HG02571 (cell line): Measurements from ENCODE around the gene HAGHL.
A peak's percentile ranks its signal among the peaks of the same experiment; 100 is the strongest.

Source experiments
- ATAC-seq: cut with Tn5 transposase; IDR thresholded peaks from one replicate; pipeline ENCODE4 v1.9.1; 2021; ENCODE audit warnings: mild to moderate bottlenecking, moderate library complexity; ENCODE audit not compliant: unreplicated experiment

Gene HAGHL

DNA sequence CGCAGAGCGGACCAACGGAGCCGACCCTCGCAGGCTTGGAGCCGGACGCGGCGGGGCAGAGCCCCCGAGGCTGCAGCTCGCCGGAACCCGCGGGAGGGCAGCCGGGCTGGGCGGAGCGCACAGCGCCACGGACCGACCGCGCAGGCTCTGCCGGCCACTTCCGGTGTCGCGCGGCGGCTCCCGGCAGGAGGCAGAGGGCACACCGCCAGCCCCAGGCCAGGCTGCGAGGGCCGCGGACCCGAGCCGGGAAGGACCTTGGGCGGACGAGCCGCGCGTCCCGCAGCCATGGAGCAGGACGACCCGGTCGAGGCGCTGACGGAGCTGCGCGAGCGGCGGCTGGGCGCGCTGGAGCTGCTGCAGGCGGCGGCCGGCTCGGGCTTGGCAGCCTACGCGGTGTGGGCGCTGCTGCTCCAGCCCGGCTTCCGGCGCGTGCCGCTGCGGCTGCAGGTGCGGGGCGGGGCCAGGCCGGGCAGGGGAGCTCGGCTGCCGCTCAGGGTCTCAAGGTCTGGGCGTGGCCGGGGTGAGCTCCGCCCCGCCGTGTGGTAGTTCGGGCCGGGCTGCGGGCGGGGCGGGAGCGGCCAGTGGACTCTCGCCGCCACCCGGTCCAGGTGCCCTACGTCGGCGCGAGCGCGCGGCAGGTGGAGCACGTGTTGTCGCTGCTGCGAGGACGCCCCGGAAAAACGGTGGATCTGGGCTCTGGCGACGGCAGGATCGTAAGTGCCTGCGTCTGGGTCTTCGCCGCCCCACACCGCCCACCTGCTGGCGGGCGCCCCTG, 5.7 kb upstream of the HAGHL start, which contains the start of gene ANTKMT:
Gene ANTKMT (plus strand): TSS at position 157 of the 775 bp plus-strand sequence. CDS start 129 bp downstream, at position 286.
- ATAC-seq = peak; percentile 55

DNA sequence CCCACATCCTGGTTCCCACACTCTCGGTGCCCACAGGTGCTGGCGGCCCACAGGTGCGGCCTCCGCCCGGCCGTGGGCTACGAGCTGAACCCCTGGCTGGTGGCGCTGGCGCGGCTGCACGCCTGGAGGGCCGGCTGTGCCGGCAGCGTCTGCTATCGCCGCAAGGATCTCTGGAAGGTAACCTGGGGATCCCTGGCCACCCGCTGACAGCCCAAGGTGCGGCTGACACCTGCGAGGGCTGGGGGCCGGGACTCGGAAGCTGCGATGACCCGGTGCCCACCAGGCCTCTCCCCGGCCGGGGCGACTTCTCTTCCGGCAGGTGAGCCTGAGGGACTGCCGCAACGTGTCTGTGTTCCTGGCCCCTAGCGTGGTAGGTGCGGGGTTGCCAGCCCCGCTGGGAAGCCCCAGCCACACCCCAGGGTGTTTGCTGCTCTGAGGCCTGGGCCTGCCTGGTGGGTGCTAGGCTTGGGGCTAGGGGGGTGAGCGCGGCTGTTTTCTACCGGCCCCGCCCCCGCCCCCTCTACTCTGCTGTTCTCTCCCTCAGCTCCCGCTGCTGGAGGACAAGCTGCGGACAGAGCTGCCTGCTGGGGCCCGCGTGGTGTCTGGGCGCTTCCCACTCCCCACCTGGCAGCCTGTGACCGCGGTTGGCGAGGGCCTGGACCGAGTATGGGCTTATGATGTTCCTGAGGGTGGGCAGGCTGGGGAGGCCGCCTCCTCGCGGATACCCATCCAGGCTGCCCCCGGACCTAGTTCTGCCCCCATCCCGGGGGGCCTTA, 5.0 kb upstream of the HAGHL start:
- no peak for ATAC-seq

DNA sequence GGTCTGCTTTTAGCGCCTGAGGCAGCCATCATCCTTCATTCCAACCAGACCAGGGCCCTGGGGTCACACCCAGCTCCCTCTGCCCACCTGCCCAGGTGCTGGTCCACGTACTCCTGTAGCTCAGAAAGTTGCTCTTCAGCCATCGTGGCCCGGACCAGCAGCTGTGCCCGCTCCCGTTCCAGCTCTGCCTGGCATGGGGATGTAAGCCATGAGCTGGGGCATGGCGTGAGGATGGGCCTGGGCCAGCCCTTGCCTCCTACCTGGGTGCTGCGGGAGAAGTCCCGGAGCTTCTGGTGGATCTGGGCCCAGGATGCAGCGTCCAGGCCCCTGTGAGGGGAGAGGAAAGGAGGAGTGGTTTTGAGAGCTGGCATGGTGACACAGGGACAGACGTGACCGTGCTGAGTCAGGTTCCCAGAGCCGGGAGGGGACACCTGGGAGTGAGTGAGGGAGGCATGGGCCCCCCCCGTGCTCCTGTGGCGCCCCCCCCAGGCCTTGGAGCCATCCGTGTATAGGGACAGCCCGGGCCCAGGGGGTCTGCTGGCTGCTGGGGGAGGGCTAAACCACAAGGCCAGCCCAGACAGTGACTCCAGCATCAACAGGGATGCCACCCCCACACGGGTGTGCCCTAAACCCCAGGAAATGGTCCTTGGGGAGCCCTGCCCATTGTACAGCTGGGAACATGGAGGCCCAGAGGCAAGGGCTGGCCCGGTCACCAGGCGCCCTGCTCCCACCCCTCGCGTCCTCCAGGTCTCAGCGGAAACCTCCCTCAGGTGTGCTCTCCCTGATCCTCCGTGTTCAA, 3.9 kb upstream of the HAGHL start:
- ATAC-seq = no peak

DNA sequence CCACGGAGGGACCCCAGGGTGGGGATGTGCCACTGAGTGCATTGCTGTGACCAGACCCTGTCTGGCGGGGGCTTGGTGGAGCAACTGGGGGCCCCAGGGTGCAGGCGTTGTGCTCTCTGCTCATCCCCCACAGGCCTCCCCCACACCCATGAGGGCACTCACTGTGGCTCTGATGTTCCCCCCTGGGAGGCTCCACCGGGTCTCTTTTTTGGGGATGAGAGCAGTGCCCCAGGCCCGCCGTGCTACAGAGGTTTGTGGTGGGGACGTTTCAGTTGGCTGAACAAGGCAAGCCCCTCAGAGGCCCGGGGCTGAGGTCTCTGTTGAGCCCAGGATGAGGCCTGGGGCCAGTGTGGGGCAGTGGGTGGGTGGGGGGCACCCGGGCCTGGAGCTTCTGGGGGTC, 3.2 kb upstream of the HAGHL start:
- ATAC-seq = no peak

DNA sequence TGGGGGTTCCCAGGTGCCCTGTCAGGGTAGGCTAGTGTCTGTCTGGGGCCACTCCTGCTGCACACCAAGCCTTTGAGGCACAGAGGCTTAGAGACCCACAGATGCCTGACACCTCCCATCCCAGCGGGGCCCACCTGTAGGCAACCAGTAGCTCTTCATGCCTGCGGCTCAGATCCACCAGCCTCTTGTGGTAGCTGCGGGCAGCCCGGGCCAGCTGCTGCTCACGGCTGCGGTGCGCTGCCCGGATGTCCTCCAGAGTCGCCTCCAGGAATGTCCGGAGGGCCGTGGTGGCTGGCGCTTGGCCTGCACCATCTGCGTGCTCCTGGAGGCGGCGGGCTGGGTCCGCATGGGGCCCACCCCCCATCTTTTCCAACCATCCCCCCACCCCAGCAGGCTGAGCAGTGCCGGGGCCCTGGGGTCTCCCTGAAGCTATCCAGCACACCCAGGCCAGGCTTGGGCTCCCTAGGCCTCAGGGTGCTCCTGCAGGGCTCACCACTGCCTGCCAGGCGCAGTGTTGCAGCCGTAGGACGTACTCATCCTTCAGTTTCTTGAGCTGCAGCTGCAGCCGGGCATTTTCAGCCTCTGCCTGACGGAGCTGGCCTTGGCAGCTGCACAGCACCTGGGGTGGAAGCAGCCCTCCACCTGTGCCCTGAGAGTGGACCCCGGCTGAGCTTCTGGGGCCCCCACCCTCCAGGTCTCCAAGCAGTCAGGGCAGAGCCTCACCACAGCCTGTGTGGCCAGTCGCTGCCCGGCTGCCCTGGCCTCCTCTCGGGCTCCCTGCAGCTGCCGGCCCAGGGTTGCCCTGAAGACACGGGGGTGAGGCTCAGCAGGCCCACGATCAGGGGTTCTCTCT, 2.5 kb upstream of the HAGHL start:
- ATAC-seq = no peak

DNA sequence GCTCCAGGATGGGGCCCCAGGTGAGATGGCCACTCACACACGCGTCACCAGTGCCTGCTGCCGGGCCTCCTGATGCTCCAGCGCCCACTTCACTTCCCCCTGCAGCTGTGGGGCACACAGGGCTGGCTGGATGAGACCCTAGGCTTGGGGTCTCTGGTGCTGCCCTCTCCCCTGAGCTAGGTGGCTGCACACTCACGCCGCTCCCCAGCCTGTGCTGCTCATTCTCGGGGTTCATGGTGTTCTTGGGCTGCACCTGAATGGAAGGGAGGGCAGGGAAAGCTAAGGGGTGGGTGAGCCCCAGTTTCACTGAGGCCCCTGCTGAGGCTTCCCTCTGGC, 1.9 kb upstream of the HAGHL start:
- no peak for ATAC-seq

DNA sequence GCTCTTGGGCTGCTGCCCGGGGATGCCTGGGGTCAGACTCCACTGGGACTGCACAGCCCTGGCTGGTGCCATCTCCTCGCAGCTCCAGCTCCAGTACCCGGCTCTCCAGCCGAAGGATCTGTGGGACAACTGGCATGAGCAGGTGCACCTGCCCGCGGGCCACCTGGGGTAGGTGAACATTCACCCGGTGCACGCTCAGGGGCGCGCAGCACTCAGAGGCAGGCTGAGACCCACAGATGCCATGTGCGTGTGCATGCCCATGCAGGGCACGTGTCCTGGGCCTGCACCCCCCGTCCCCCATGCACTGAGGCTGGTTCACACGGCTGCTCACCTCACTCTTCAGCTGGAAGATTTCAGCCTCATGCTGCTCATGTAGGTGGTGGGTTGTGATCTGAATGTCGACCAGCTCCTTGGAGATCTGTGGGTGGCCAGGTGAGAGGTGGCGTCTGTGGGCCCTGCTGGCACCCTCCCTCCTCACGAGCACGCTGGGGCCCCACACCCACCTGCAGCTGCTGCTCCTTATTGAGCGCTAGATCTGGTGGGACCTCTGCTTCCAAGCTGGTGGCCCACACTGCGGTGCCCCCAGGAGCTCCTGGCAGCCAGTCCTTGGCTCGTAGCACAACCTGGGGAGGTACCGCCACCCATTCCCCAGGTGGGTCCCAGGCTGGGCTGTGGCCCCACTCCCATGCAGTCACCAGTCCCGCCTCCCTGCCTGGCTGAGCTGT, 1.3 kb upstream of the HAGHL start:
- ATAC-seq = no peak

DNA sequence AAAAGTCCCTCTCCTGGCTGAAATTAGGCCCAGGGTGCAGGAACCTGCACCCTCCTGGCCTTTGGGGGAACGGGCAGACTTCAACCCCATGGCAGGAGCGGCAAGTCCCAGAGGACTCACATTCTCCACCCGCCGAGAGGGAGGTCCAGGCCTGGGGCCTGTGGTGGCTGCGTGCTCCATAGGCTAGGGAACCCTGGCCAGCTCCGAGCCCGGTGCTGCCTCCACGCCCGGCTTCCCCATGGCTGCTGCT, 793 bp upstream of the HAGHL start:
- no peak for ATAC-seq

DNA sequence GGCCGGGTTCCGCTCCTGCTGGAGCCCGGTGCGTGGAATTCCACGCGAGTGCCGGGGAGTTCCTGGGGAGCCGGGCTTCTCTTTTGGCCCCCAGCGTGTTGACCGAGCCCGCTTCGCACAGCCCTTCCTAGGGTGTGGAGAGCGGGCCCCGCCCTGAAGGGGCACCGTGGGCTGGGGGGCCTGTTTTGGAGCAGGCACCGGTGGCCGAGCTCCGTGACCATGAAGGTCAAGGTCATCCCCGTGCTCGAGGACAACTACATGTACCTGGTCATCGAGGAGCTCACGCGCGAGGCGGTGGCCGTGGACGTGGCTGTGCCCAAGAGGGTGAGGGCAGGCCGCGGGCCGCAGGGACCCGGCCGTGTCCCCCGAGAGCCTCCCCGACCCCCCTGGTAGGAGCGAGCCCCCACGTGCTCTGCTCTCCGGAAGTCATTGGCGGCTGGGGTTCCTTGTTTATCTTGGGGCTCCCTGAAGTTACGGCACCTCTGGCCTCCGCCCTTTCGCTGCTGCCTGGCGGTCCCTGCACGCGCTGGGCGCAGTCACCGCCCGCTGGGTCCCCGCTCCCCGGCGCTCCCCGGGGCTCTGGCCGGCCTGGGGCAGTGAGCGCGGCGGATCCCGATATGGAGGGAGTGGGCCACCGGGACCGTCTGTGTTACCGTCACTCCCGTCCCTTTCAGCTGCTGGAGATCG, 528 bp downstream of the HAGHL start:
- ATAC-seq = no peak

DNA sequence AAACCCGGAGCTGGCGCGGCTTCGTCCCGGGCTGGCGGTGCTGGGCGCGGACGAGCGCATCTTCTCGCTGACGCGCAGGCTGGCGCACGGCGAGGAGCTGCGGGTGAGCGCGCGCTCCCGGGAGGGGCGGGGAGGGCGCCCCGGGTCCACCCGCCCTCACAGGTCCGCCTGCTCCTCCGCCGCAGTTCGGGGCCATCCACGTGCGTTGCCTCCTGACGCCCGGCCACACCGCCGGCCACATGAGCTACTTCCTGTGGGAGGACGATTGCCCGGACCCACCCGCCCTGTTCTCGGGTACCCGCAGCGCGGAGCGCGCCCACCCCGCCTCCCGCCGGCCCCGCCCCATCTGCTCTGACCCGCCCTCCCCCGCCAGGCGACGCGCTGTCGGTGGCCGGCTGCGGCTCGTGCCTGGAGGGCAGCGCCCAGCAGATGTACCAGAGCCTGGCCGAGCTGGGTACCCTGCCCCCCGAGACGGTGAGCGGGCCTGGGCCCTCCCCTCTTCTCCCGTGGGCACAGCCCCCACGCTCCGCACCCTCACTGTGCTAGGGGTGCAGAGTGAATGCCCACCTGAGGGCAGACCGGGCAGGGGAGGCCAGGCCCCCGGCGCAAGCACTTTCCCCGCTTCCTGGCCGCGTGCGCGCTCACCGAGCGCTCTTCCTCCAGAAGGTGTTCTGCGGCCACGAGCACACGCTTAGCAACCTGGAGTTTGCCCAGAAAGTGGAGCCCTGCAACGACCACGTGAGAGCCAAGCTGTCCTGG, 1.4 kb downstream of the HAGHL start:
- ATAC-seq = no peak

DNA sequence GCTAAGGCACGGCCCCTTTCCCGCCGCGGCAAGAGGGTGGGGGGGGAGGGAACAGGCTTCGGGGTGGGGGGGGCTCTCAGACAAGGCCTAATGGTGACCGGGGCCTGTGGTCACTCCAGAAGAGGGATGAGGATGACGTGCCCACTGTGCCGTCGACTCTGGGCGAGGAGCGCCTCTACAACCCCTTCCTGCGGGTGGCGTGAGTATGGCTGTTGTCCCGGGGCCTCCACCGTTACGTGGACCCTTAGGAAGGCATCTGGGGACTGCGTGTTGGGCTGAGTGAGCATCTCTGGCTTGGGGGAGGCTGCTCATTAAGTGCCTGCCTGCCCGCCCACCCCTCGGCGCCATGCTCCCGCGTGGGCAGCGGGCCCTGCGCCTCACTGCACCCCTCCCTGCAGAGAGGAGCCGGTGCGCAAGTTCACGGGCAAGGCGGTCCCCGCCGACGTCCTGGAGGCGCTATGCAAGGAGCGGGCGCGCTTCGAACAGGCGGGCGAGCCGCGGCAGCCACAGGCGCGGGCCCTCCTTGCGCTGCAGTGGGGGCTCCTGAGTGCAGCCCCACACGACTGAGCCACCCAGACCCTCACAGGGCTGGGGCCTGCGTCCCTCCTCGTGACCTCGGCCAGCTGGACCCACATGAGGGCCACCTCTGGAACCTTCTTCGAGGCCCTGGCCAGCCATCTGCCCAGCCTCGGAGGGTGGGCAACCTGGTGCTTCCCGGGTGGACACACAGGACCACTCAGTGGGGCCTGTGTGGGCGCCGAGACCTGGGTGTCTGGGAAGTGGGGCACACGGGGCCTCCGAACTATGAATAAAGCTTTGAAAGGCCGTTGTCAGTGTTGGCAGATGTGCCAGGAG, 2.2 kb downstream of the HAGHL start:
- no peak for ATAC-seq

DNA sequence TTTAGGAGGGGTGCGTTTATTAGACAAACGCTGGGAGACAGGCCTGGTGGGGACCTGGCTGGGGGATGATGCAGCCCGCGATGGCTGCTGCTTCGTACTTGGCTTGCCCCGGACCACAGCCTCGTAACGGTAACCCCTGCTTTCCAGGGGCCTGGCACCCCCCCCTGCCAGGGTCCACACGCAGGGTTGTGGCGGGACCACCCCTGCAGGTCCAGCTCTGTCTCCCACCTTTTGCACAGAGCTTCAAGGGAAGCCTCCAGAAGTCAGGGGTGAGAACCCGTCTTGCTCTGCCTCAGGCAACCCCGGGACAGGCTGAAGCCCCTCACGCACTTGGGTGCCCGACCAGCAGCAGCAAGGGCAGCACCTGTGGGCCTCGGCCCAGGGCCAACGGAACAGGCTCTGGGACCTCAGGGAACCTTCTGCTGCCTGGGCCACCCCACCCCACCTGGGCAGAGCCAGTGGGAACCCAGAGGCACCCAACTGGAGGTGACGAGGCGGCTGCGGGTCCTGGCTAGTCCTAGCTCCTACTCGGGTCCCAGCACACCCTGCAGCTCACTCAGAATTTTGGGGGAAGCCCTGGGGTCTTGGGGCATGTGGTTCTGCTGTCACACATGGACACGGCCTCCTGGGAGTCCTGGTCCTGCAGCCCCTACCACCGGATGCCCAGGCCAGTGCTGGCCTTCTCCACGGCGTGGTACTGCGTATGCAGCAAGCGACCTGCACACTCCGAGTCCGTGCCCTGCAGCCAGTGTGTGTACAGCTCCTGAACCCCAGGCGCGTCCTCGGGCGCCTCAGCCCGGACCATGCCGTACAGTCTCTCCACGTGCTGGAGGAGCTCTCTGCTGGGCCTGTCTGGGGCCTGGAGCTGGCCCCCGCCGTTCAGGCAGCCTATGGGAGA, 3.1 kb downstream of the HAGHL start:
- no peak for ATAC-seq

DNA sequence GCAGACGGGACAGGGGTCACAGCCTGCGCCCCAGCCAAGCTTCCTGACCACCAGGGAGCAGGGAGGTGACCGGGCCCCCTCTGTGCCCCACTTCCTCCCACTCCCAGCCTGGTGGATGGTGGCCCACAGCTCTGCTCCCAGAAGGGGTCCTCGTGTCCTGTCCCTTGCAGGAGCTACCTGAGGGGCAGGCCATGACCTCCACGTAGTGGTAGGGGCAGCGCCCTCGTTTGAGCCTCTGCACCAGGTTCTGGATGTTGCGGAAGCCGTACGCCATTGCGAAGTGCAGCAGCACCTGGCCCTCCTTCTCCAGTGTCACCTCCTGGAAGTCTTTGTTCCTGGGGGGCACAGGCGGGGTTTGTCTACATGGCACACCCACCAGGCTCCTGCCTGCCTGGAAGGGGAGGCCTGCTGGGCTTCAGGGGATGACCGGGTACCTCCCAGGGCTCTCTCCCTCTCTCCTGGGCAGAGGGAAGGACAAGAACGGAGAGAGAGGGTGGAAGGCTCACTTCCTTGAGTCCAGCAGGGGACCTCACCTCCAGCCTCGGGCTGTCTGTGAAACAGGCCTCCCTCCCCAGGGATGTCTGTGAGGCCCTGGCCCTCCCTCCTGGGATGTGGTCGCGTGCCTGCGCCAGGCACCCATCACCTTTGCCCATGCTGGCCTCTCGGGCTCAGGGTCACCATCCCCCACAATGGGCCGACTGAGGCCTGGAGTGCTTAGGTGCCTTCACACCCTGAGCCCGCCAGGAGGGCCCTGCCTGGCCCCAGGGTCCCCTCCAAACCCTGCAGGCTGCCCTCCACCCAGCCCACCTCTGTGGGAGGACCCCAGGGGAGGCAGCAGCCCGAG, 4.0 kb downstream of the HAGHL start:
- ATAC-seq = no peak

DNA sequence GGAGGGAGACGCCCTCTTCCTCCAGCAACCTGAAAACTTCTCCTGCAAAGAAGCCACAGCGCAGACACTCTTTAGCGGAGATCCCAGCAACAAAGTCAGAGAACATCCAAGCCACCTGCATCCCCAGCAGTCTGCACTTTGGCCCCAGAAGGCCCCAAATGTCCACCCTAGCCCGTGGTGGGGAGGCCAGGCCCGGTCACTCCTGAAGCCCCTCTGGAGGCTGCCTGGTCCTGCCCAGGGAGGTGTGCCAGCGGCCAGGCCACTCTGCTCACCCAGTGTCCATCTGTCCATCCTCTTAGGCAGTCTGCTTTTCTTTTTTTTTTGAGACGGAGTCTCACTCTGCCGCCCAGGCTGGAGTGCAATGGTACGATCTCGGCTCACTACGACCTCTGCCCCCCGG, 5.4 kb downstream of the HAGHL start:
- no peak for ATAC-seq

DNA sequence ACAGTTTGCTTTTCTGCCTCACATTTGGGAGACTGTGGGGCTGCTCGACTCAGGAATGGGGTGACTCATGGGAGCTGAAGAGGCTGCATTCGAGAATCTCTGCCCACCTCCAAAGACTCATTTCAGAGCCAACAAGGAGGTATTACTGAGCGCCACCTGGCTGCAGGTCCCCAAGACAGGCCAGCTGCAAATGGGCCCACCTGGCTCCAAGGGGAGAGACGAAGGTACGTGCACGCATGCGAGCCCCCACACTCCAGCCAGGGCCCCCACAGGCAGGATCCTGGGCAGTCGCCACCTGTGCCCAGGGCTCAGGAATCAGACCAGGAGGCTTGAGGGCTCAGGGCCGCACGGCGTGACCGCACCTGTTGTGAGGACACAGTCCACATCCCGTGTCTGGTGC, 6.0 kb downstream of the HAGHL start:
- ATAC-seq = no peak
